Stomach (tissue), 9 donors: ENCODE measurements around the gene UBXN4. TPM values are rescaled to one million over a fixed set of nuclear protein-coding genes. Genes with fewer than 3 reads are reported as not detected.

Experiments used
- DNase-seq, 2 donors: peaks; one replicate each; pipeline versions ENCODE4 v3.0.0 to v3.0.0-alpha.2; 2013 to 2019
- H3K27ac ChIP-seq, 5 donors: fragments of 200-600 bp in 4 of 5; sonication (generic) in 4 of 5; one replicate each; pipeline ENCODE4 v1.5.1; 2013 to 2019; ENCODE audit warnings: mild to moderate bottlenecking in 1 of 5, moderate library complexity in 1 of 5
- H3K27me3 ChIP-seq, 3 donors: fragments of 200-600 bp; sonication (generic); one replicate each; pipeline ENCODE4 v1.5.1; 2017 to 2019; ENCODE audit warnings: mixed run types in 1 of 3
- H3K36me3 ChIP-seq, 4 donors: fragments of 200-600 bp; sonication (generic); 1 replicate in 3 of 4; 2 replicates in 1 of 4; pipeline ENCODE4 v1.5.1; 2016 to 2019
- H3K4me1 ChIP-seq, 4 donors: fragments of 200-600 bp; sonication (generic); one replicate each; pipeline ENCODE4 v1.5.1; 2016 to 2019
- H3K4me3 ChIP-seq, 4 donors: fragments of 200-600 bp; sonication (generic) in 3 of 4; one replicate each; pipeline ENCODE4 v1.5.1; 2016 to 2019; ENCODE audit warnings: mild to moderate bottlenecking in 1 of 4
- H3K9me3 ChIP-seq, 4 donors: fragments of 200-600 bp; sonication (generic); one replicate each; pipeline ENCODE4 v1.5.1; 2016 to 2019
- CTCF ChIP-seq, 7 experiments: fragments of 450-650 bp in 4 of 7; fragments of 200-600 bp in 3 of 7; sonication (generic) in 3 of 7; IDR thresholded peaks; one replicate each; pipeline ENCODE4 v1.5.1; 2016 to 2019; ENCODE audit warnings: antibody characterized with exemption in 7 of 7, control low read depth in 2 of 7, mild to moderate bottlenecking in 1 of 7
- EP300 ChIP-seq: sonication (generic); formaldehyde crosslinking; IDR thresholded peaks from one replicate; pipeline ENCODE4 v1.6.1; 2017; ENCODE audit warnings: antibody characterized with exemption
- POLR2A ChIP-seq, 4 donors: fragments of 450-650 bp; IDR thresholded peaks; one replicate each; pipeline ENCODE4 v1.6.1; 2016; ENCODE audit warnings: antibody characterized with exemption in 4 of 4, control low read depth in 2 of 4, mild to moderate bottlenecking in 1 of 4, moderate library complexity in 1 of 4
- POLR2AphosphoS5 ChIP-seq, 3 donors: sonication (generic); formaldehyde crosslinking; IDR thresholded peaks; one replicate each; pipeline ENCODE4 v1.6.1; 2016; ENCODE audit warnings: antibody characterized with exemption in 3 of 3
- WGBS, 5 donors: extraction: QIAGEN DNeasy Blood & Tissue Kit in 3 of 5; methylation state at CpG; one replicate each; pipeline versions ENCODE4 v1.1.5 to v1.1.7; 2013 to 2018; 5-methylcytosine and 5-hydroxymethylcytosine counted together
- intact Hi-C: fragments of 100-400 bp; cut with DNase I; formaldehyde crosslinking; loops from one replicate; pipeline ENCODE4 v1.15.1; 2023; ENCODE audit warnings: low total_unique reads
- polyA plus RNA-seq, 3 donors: library from polyadenylated mRNA; stranded (reverse); fragments of 200-250 nt; gene quantifications; one replicate each; pipeline ENCODE4 v1.2.3, GENCODE V29; 2013
- total RNA-seq, 5 donors: library from RNA; depleted of rRNA; stranded (reverse); fragments of >200 nt; gene quantifications; one replicate each; pipeline versions ENCODE4 v1.1.0 to v1.2.3, GENCODE V29; 2014 to 2016
- donor health status: healthy with polysubstance abuse.
- donor health status: Bipolar disorder and iron deficiency.
- donor health status: healthy.

UBXN4 gene
- total and polyA plus RNA-seq, 8 donors: 18.8 to 296 (median 50.9) TPM

- Histone ChIP-seq H3K27ac (no peak overlapping the region), H3K4me1 (no peaks in the 10 kb centered on the region), H3K27me3 (no peaks in the 10 kb centered on the region), H3K9me3 (no peaks in the 10 kb centered on the region), H3K4me3 (no peak overlapping the region), H3K36me3 (peaks cover 38 to 98% (median 91%) of the 10 kb centered on the region in 4 donors)
- no peak for DNase-seq
- TF ChIP-seq POLR2AphosphoS5 (IDR thresholded peaks at IDR 0.05): no peak
- intact Hi-C loops: no loop called here
- 75 to 84% (median 77%) methylated on average over 3 of the region's 3 CpGs for WGBS, 5 donors
These were observed 41.8 kb downstream of the UBXN4 start for GRCh38 chr2:135783439-135783838.

- no peak for TF ChIP-seq EP300
- no peak for TF ChIP-seq CTCF (IDR thresholded peaks at IDR 0.05)
- TF ChIP-seq POLR2A (IDR thresholded peaks at IDR 0.05): no peak
- TF ChIP-seq POLR2AphosphoS5 (IDR thresholded peaks at IDR 0.05): no peak
- H3K27ac ChIP-seq: no peak overlapping the region
- no peak for DNase-seq
- no peaks in the 10 kb centered on the region for H3K27me3 ChIP-seq
- intact Hi-C loops: no loop called here
- H3K4me1 ChIP-seq: no peaks in the 10 kb centered on the region
- no peaks in the 10 kb centered on the region for H3K9me3 ChIP-seq
- H3K36me3 ChIP-seq: peaks cover 29 to 91% (median 78%) of the 10 kb centered on the region in 4 donors
- 91 to 98% (median 96%) methylated on average over 2 of the region's 2 CpGs for WGBS, 5 donors
- H3K4me3 ChIP-seq: no peak overlapping the region
These were observed 43.4 kb downstream of the UBXN4 start for GRCh38 chr2:135785032-135785431.

- Histone ChIP-seq H3K4me3 (no peak overlapping the region), H3K4me1 (no peaks in the 10 kb centered on the region), H3K27ac (no peak overlapping the region), H3K27me3 (no peaks in the 10 kb centered on the region), H3K36me3 (peaks cover 13 to 73% (median 60%) of the 10 kb centered on the region in 4 donors), H3K9me3 (no peaks in the 10 kb centered on the region)
- 84 to 98% (median 97%) methylated on average over 5 of the region's 5 CpGs for WGBS, 5 donors
- intact Hi-C loops: no loop called here
- no peak for DNase-seq
- TF ChIP-seq CTCF (IDR thresholded peaks at IDR 0.05) (no peak), POLR2AphosphoS5 (IDR thresholded peaks at IDR 0.05) (no peak), POLR2A (IDR thresholded peaks at IDR 0.05) (no peak), EP300 (no peak)
These were observed 45.2 kb downstream of the UBXN4 start for GRCh38 chr2:135786823-135787222.

GRCh38 chr2:135790423-135790822 is 48.8 kb downstream of the UBXN4 start:
- H3K36me3 ChIP-seq: peaks cover 0 to 37% (median 24%) of the 10 kb centered on the region in 4 donors
- 91 to 96% (median 94%) methylated on average over 10 of the region's 10 CpGs for WGBS, 5 donors
- intact Hi-C loops: no loop called here
- no peak for DNase-seq
- H3K27me3 ChIP-seq: no peaks in the 10 kb centered on the region
- no peak overlapping the region for H3K4me3 ChIP-seq
- no peak for TF ChIP-seq EP300
- TF ChIP-seq POLR2AphosphoS5 (IDR thresholded peaks at IDR 0.05): no peak
- TF ChIP-seq POLR2A (IDR thresholded peaks at IDR 0.05): no peak
- TF ChIP-seq CTCF (IDR thresholded peaks at IDR 0.05): no peak
- H3K9me3 ChIP-seq: no peaks in the 10 kb centered on the region
- H3K27ac ChIP-seq: no peak overlapping the region
- no peaks in the 10 kb centered on the region for H3K4me1 ChIP-seq

- Histone ChIP-seq H3K9me3 (no peaks in the 10 kb centered on the region), H3K27ac (no peak overlapping the region), H3K4me1 (no peaks in the 10 kb centered on the region), H3K36me3 (peaks cover 0 to 25% (median 14%) of the 10 kb centered on the region in 4 donors), H3K27me3 (no peaks in the 10 kb centered on the region), H3K4me3 (no peak overlapping the region)
- WGBS, 5 donors: 89 to 95% (median 92%) methylated on average over 2 of the region's 2 CpGs
- DNase-seq: no peak
- TF ChIP-seq POLR2AphosphoS5 (IDR thresholded peaks at IDR 0.05) (no peak), POLR2A (IDR thresholded peaks at IDR 0.05) (no peak), EP300 (no peak), CTCF (IDR thresholded peaks at IDR 0.05) (no peak)
- intact Hi-C loops: no loop called here
These were observed 49.9 kb downstream of the UBXN4 start for GRCh38 chr2:135791418-135792190.
